Liver (tissue), 3 donors: ENCODE data around the gene ADTRP.

ENCODE experiments used
- GABPA ChIP-seq, 2 donors: IDR thresholded peaks in 1 of 2; conservative IDR thresholded peaks in 1 of 2; 2 replicates each; pipeline ENCODE4 v1.6.1; 2016; ENCODE audit warnings: antibody characterized with exemption in 2 of 2, mild to moderate bottlenecking in 1 of 2, moderate library complexity in 1 of 2
- NR2F2 ChIP-seq: IDR thresholded peaks from 2 replicates; pipeline ENCODE4 v1.6.1; 2016; ENCODE audit warnings: antibody characterized with exemption
- TF ChIP-seq, protein P1 (sequence below): fragments of 150-350 bp; IDR thresholded peaks from 2 replicates; pipeline ENCODE4 v1.5.1; 2017; ENCODE audit warnings: improper control_type of control experiment, low read depth, low read length; ENCODE audit not compliant: missing input control
- donor health status: healthy.
- donor health status: healthy.

DNA sequence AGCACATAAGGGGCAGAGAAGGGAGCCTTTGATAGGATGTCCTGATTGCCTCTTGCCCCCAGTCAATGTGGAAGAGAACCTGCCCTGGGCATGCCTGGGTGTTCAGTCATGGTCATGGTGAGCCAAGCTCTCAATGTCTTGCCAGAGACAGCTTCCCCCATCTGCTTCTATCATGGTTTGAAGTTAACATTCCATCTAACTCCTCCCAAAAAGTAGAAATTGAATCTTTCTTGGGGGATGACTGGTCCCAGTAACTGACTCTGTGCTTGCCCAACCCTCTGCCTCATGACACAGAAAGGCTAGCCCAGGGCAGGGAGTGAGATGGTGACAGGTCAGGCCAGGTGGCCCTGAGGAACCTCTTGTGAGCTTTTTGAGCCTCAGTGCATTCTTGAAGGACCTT lies 60.1 kb downstream of the ADTRP start:
- TF ChIP-seq, protein P1, sequence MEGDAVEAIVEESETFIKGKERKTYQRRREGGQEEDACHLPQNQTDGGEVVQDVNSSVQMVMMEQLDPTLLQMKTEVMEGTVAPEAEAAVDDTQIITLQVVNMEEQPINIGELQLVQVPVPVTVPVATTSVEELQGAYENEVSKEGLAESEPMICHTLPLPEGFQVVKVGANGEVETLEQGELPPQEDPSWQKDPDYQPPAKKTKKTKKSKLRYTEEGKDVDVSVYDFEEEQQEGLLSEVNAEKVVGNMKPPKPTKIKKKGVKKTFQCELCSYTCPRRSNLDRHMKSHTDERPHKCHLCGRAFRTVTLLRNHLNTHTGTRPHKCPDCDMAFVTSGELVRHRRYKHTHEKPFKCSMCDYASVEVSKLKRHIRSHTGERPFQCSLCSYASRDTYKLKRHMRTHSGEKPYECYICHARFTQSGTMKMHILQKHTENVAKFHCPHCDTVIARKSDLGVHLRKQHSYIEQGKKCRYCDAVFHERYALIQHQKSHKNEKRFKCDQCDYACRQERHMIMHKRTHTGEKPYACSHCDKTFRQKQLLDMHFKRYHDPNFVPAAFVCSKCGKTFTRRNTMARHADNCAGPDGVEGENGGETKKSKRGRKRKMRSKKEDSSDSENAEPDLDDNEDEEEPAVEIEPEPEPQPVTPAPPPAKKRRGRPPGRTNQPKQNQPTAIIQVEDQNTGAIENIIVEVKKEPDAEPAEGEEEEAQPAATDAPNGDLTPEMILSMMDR, result no peak
- TF ChIP-seq NR2F2 (no peak), GABPA (IDR thresholded peaks at IDR 0.05 in 1 of 2, conservative IDR thresholded peaks at IDR 0.05 in 1 of 2) (no peak)
